ENCODE results near the gene ZNF512B.

DNA sequence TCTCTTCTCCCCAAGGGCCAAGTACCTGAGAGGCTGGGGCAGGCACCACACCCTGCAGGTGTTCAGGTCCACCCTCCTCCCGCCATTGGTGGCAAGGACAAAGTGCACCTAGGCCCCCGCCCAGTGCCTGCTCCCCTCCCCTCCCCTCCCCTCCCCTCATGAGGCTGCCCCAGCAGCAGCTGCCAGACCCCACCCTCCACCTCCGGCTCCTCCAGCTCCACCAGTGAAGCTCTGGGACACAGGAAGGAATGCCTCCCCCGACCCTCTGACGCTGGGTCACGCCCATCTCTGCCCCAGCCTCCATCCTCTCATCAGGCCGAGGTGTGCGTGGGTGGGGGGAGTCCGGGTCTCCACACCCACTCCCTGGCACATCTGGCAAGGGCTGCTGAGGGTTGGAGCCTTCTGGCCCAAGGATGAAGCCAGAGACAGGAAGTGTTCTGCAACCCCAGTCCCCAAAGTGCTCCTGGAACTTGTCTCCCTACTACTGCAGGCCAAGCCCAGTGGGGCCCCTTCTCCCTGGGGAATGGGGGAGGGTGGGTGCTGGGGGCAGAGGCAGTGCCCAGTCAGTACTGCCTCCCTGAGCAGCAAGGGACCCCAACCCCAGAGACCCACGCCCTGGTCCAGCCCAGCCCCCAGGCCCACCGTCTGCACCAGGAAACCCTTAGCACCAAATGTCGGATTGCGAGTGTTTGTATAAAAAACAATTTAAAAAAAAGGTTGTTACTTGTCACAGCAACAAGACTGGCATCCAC lies 11.9 kb downstream of the ZNF512B start:
- TF ChIP-seq, protein P1, sequence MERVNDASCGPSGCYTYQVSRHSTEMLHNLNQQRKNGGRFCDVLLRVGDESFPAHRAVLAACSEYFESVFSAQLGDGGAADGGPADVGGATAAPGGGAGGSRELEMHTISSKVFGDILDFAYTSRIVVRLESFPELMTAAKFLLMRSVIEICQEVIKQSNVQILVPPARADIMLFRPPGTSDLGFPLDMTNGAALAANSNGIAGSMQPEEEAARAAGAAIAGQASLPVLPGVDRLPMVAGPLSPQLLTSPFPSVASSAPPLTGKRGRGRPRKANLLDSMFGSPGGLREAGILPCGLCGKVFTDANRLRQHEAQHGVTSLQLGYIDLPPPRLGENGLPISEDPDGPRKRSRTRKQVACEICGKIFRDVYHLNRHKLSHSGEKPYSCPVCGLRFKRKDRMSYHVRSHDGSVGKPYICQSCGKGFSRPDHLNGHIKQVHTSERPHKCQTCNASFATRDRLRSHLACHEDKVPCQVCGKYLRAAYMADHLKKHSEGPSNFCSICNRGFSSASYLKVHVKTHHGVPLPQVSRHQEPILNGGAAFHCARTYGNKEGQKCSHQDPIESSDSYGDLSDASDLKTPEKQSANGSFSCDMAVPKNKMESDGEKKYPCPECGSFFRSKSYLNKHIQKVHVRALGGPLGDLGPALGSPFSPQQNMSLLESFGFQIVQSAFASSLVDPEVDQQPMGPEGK (CRISPR knock-in tag; IDR thresholded peaks at IDR 0.05; ENCODE audit: borderline replicate concordance) = no peak
- TF ChIP-seq ISL1 (CRISPR knock-in tag; IDR thresholded peaks at IDR 0.05) (no peak), RARB (CRISPR knock-in tag; IDR thresholded peaks at IDR 0.05) (no peak)

All from SK-N-SH treated with all-trans-retinoic acid at 6 μM for 48 hours (cell line).